ENCODE results near the gene POLR2J.

DNA sequence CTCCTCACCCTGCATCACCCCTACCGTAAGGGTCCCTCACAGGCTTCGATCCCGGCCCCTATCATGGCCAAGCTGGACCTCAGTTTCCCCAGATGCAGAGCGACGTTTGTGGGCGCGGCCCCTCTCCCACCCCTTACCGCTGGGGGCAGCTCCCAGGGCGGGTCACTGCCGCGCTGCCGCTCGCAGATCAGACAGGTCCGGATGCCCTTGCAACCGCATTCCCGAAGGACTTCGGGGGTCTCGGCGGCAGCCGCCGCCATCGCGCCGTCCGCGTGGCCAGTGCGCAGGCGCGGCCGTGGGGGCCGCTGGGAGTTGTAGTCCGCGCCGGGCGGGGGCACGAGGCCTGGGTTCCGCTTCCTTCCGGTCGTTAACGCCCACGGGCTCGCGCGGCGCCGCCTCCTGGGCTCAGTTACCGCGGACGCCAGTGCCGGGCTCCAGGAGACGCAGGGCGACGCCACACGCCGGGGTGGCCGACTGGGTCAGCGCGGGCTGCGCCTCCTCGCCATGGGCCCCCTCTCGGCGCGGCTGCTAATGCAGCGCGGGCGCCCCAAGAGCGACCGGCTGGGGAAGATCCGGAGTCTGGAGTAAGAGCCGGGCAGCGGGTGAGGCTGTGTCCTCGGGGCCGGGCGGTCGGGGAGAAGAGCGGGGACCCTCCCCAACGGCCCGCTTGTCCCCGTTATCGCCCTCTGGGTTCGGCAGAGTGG, 14.0 kb downstream of the POLR2J start, which contains the start of the genes ALKBH4 and LRWD1:
- TF ChIP-seq, protein P1, sequence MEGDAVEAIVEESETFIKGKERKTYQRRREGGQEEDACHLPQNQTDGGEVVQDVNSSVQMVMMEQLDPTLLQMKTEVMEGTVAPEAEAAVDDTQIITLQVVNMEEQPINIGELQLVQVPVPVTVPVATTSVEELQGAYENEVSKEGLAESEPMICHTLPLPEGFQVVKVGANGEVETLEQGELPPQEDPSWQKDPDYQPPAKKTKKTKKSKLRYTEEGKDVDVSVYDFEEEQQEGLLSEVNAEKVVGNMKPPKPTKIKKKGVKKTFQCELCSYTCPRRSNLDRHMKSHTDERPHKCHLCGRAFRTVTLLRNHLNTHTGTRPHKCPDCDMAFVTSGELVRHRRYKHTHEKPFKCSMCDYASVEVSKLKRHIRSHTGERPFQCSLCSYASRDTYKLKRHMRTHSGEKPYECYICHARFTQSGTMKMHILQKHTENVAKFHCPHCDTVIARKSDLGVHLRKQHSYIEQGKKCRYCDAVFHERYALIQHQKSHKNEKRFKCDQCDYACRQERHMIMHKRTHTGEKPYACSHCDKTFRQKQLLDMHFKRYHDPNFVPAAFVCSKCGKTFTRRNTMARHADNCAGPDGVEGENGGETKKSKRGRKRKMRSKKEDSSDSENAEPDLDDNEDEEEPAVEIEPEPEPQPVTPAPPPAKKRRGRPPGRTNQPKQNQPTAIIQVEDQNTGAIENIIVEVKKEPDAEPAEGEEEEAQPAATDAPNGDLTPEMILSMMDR (IDR thresholded peaks at IDR 0.05), result peak; percentile 2 to 42 (median 26)
- TF ChIP-seq POLR2A (IDR thresholded peaks at IDR 0.05), result peak; percentile 38 to 75
